Measurements from ENCODE around the gene RYR2.
"Not testable (repeated sequence)": the region's sequence is repeated elsewhere in the genome, so short reads cannot be mapped to it uniquely, and the experiment has no call there.

RYR2 gene

GRCh38 chr1:237151979-237152378, 110.0 kb downstream of the RYR2 start:
- DNase-seq, result not testable (repeated sequence)

DNA sequence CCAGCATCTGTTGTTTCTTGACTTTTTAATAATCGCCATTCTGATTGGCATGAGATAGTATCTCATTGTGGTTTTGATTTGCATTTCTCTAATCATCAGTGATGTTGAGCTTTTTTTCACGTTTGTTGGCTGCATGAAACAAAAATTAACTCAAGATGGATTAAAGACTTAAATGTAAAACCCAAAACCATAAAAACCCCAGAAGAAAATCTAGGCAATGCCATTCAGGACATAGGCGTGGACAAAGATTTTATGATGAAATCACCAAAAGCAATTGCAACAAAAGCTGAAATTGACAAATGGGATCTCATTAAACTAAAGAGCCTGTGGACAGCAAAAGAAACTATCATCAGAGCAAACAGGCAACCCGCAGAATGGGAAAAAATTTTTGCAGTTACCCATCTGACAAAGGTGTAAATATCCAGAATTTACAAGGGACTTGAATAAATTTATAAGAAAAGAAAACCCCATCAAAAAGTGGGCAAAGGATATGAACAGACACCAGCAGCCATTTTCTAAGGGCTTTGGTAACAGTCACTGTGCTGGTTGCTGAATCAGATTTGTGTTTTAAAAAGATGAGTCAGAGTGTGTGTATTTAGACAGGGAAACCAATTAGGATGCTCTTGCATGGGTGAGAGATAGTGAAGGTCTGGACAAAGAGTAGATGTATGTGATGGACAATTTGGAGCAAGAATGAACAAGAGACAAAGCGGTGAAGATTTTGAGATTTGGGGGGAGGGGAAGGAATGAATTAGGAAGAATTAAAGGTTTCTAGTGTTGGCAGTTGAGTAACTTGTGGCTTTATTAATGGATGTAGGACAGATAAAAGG, 110.7 kb downstream of the RYR2 start:
- no peak for DNase-seq

GRCh38 chr1:237154157-237154556, 112.2 kb downstream of the RYR2 start:
- no peak for DNase-seq

- no peak for DNase-seq
Observed at GRCh38 chr1:237164406-237165352, 122.7 kb downstream of the RYR2 start.

- DNase-seq, result no peak
Observed at GRCh38 chr1:237166086-237166485, 124.1 kb downstream of the RYR2 start.

DNA sequence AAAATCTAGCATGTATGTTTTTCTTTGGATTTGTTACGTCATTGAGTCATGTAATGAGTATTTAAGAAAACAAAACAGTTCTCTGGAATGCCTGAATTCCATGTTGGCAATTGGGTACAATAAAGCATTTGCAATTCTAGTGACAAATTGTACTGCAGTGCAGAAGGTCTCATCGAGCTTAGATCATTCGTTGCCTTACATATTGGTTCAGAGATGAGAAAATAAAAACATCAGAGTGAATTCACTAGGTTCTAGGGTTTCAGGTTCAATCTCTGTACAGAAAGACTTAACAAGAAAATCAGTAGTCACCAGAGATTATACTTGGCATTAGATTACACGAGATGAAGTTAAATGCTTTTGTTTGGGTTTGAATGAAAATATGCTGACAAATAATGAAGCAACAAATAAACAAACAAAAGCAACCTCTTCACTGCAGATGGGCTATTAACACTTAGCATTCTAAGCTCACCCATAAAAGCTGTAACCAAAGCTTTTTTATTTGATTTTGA, 124.7 kb downstream of the RYR2 start:
- no peak for DNase-seq

- no peak for DNase-seq
Observed at GRCh38 chr1:237170149-237170548, 128.2 kb downstream of the RYR2 start.

DNA sequence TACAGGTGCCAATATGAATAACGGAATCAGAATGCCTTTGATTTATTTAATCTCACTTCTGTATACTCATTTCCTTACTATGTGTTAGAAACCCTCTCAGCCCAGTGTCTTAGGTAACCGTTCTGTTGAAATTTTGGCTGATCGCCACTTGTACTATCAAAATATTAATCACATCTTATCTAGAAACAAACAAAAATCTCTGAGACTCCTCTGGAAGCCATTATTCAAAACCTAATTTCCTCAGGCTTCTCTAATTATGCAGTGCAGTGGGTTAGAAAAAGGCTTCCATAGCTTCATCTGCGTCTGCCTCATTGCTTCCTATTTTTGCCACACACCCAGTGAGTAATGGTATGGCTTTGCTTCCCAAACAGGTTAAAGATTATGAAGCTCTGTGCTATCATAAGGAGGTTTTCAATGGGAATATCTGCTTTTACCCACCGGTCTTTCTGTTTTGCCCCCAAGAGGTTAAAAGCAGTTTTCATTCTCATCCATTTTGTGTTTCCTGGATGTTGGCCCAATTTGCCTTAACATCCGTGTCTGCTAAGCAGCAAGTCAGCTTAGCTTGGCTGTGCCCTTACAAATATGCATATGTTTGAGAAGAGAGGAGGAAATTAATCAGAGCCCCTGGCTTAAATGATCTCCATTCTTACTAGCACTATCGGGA, 129.6 kb downstream of the RYR2 start:
- DNase-seq, result no peak

GRCh38 chr1:237172118-237172485, 130.1 kb downstream of the RYR2 start:
- no peak for DNase-seq

GRCh38 chr1:237179503-237179902, 137.5 kb downstream of the RYR2 start:
- no peak for DNase-seq

DNA sequence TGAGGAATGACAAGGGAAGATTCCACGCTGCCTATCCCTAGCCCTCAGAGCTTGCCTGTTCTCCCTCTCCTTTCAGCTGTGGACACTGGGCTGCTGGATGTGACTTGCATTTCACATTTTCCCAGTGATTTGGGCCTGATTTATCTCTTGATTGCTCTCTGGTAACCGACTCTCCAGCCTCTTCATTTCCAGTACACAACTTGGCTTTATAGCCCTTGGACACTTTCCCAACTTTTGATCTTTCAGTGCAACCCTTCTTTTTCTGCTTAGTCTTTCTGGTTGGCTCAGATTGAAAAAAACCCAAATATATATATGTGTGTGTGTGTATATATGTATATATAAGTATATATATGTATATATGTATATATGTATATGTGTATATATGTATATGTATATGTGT, 138.3 kb downstream of the RYR2 start:
- no peak for DNase-seq

- no peak for DNase-seq
Observed at GRCh38 chr1:237181743-237182317, 139.8 kb downstream of the RYR2 start.

GRCh38 chr1:237183963-237184540, 142.1 kb downstream of the RYR2 start:
- DNase-seq, result no peak

- DNase-seq, result no peak
Observed at GRCh38 chr1:237186675-237187074, 144.7 kb downstream of the RYR2 start.

DNA sequence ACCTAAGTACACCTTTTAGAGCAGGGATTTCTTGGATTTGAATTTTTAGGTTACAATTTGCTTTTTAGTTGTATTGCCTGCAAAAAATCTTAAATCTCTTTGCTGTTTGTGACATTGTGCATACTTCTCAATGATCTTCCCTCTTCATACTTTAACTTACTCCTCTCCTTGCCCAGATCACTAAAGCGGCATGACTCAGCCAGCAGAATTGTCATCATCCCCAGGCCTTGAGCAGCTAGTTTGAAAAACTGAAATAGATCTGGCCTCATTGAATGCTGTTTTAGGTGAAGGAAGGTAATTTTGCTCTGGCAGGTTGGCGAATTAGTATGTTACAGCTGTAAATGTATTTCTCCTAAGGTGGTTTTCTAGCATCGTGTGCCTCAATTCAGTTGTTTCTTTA, 145.9 kb downstream of the RYR2 start:
- no peak for DNase-seq

DNA sequence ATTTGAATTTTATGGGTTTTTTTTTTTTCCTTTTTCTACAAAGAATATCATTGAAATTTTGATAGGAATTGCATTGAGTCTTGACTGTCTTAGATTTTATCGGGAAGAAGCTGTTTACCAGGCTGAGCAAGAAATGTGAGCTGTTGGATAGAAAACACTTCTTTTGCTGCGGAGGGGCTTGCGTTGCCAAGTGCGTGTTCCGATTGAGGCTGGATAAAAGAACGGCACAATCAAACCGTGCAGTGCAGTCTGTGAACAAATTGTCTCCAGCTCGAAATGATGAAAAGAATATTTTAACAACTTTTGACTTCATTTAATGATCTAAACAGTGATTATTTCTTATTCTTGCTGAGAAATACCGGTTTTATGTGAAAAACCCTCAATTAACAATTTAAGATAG, 149.4 kb downstream of the RYR2 start:
- DNase-seq, result no peak

GRCh38 chr1:237197470-237198425, 155.8 kb downstream of the RYR2 start:
- no peak for DNase-seq

DNA sequence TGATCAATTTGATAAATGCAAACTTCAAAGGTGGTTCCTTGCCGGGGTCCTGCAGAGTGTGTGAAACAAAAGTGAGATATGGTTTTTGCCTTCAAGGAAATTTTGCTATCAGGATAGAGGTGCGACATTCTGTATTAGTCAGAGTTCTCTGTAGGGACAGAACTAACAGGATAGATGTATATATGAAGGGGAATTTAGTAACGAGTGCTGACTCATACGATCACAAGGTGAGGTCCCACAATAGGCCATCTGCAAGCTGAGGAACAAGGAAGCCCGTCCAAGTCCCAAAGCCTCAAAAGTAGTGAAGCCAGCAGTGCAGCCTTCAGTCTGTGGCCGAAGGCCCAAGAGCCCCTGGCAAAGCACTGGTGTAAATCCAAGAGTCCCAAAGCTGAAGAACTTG, 157.0 kb downstream of the RYR2 start:
- DNase-seq, result no peak

DNA sequence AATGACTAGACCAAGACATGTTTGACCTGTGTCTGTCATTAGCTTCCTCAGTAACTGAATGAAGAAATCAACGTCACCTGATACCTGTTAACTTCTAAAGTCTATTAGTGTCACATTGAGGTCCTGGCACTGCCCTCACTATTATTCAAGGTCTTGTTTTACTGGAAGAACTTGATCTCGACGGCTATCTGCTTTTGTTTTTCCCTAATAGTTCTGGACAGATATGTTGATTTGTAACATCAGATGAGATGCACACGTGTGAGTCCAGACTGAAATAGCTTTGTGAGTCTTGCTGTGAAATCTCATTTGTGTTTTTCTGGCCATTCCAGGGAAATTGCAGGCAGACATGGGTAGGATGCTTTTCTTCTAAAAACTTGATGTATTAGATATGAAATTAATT, 159.2 kb downstream of the RYR2 start:
- DNase-seq, result no peak

DNA sequence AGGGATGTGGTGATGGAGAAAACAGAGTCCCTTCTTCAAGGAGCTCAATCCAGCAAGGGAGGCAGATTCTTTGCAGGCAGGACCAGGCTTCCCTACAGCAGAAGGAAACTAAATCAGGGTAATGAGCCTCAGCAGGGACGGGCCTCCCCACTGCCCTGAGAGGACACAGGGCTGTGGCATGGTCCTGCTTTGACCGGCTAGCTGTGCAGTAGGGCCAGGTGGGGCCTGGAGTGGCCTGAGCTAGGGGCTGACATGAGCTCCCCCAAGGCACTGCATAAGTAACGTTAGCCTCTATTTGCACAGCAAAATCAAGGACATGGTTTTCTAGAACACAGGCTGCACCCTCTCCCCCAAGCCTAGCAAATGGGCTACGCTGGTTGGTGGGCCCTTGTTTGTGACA, 162.9 kb downstream of the RYR2 start:
- DNase-seq, result no peak

DNA sequence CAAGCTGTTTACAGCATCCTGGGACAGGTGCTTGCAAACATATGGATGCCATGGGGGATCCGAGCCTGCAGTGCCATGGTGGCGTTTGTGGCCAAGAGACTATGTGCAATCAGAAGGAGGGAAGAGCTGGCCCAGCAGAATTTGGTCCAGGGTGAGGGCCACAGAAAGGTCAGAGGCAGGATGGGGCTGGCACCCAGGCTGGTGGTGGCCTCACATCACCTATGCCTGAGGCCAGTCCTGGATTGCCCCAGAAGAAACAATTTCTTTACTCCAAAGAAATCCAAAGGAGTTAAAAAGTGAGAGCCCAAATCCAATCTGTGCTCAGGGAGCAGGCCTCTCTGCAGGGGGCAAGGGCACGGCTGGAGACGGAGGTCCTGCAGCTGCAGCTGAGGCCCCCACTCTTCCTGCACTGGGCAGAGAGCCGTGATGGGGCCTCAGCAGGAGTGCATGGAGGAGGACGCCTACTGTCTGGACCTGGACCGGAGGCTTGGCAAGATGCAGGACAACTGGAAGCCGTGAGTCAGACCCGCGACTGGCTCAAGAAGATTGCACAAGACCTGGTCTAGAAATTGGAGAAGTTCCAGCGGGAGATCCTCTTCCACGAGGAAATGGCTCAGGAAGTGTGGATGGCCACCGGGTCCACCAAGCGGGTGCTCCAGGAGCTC, 163.5 kb downstream of the RYR2 start:
- DNase-seq, result no peak

Measured in activated T-cell treated with anti-CD3 and anti-CD28 coated beads, Interleukin-2, amount 50 U/mL, for 48 hours (primary cell).